ENCODE data around the gene ZNF783. TPM values are rescaled to one million over a fixed set of nuclear protein-coding genes. Genes with fewer than 3 reads are reported as not detected.

The ZNF783 gene
- total and polyA plus RNA-seq, 4 experiments from 2014 or later, result 2.7 to 43.5 (median 25.3) TPM

DNA sequence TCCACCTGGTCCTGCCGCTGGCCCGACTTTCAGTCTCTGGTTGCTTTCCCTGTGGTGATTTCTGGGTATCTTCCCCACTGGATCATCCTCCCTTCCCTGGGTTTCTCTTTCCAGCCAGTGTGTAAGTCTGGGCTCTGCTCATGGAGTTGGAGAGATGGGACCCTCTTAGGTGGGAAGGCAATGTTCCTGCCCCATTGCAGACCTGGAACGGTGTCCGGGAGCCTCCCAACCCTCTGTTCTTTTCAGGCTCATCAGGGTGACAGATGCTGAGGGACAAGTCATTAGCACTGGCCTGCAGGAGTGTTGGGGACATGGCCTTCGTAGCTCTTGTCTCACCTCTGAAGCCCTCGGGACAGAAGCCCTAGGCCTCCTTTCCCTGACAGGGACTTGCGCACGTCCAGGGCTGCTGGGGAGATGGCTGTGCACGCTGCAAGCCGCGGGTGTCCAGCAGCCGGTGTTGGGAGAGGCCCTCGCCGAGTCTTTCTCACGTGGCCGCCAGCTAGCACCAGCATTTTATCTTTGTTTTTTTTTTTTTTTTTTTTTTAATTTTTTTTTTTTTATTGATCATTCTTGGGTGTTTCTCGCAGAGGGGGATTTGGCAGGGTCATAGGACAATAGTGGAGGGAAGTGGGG lies 17.2 kb downstream of the ZNF783 start:
- intact Hi-C loops (cut with micrococcal nuclease), result no loop called here
- Mint-ChIP-seq H3K4me3 (no peak overlapping the region), H3K4me1 (peaks cover 5 to 12% (median 9%) of the 10 kb centered on the region in 4 donors), H3K27me3 (no peaks in the 10 kb centered on the region), H3K36me3 (peaks cover 33 to 48% of the 10 kb centered on the region in 2 donors), H3K9me3 (peaks cover 0 to 2% (median 0%) of the 10 kb centered on the region in 8 donors), H3K27ac (peak overlapping the region in 1 of 7 donors; percentile 42)
- H3K4me3 ChIP-seq (ENCODE audit: low read length in 2 of 2), result no peak overlapping the region
- ChIA-PET CTCF (ENCODE audit: partially characterized antibody) (no interaction called here), POLR2A (ENCODE audit: partially characterized antibody) (no interaction called here)
- no peak overlapping the region for H3K27ac ChIP-seq (ENCODE audit: low read depth, low read length)
- no peaks in the 10 kb centered on the region for H3K9me3 ChIP-seq (ENCODE audit: control insufficient read depth in 1 of 2, low read length in 2 of 2)
- H3K4me1 ChIP-seq (ENCODE audit: insufficient read depth, low read length), result peaks cover 7% of the 10 kb centered on the region
- H3K27me3 ChIP-seq (ENCODE audit: insufficient read depth, low read length), result no peaks in the 10 kb centered on the region
- DNase-seq, result no peak
- peaks cover 18% of the 10 kb centered on the region for H3K36me3 ChIP-seq (ENCODE audit: insufficient read depth, low read length)

DNA sequence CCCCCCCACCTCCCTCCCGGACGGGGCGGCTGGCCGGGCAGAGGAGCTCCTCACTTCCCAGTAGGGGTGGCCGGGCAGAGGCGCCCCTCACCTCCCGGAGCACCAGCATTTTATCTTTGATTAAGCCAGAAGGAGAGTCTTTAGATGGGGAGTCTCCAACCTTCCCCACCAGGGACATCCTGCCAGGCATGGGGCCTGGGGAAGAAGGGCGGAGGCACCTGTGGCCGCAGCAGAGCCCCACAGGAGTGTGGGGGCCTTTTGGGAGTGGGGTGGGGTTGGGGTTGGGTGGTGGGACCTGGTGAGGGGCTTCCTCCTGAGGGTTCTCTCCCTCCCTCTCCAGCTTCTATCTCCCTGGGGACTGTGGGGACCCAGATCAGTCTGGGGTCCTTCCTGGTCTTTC lies 18.2 kb downstream of the ZNF783 start:
- DNase-seq, result no peak
- H3K27me3 ChIP-seq (ENCODE audit: insufficient read depth, low read length), result no peaks in the 10 kb centered on the region
- ChIA-PET POLR2A (ENCODE audit: partially characterized antibody) (no interaction called here), CTCF (ENCODE audit: partially characterized antibody) (no interaction called here)
- H3K4me1 ChIP-seq (ENCODE audit: insufficient read depth, low read length), result peaks cover 14% of the 10 kb centered on the region
- no peak overlapping the region for H3K27ac ChIP-seq (ENCODE audit: low read depth, low read length)
- Mint-ChIP-seq H3K27ac (no peak overlapping the region), H3K27me3 (no peaks in the 10 kb centered on the region), H3K9me3 (no peaks in the 10 kb centered on the region), H3K4me1 (peaks cover 9 to 21% (median 16%) of the 10 kb centered on the region in 4 donors), H3K4me3 (no peak overlapping the region), H3K36me3 (peaks cover 25 to 44% of the 10 kb centered on the region in 2 donors)
- intact Hi-C loops (cut with micrococcal nuclease), result no loop called here
- no peaks in the 10 kb centered on the region for H3K9me3 ChIP-seq (ENCODE audit: control insufficient read depth in 1 of 2, low read length in 2 of 2)
- peaks cover 18% of the 10 kb centered on the region for H3K36me3 ChIP-seq (ENCODE audit: insufficient read depth, low read length)
- H3K4me3 ChIP-seq (ENCODE audit: low read length in 2 of 2), result no peak overlapping the region

DNA sequence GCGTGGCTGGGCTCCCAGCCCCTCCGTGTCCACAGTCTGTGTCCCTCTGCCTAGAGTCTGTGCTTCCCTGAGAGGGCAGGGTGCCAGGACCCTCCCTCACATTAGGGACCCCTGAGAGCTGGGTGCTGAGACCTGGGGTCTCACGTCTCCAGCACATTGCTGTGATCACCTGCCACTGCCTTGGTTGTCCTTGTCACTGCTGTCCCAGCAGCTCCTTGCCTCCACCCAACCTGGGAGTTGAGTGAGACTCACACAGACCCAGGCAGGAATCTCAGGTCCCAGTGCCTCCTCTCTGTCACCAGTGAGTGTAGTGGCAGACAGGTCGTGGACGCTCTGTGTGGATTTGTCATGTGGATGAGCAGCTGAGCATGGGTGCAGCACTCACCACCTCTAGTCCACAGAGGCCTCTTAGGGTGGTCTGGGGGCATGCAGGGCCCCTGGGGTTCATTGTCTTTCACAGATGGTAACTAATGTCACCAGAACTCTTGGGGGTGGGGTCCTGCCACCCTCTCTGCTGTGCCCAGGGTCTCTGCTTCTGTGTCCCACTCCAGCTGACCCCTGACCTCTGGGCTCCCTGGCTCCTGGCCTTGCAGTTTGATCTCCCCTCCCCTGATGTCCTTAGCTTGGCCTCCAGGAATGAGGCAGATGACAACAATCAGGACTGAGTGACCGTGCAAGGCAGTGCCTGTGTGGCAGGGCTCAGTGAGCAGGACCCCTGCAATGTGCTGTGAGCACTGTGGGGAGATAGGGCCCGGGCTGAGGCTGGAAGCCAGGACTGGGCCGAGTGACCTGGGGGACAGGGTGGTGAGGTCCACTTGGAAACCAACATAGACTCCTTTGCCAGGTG lies 18.9 kb downstream of the ZNF783 start:
- peaks cover 18% of the 10 kb centered on the region for H3K36me3 ChIP-seq (ENCODE audit: insufficient read depth, low read length)
- no peak overlapping the region for H3K27ac ChIP-seq (ENCODE audit: low read depth, low read length)
- CTCF ChIA-PET (ENCODE audit: partially characterized antibody), result no interaction called here
- Mint-ChIP-seq H3K4me1 (peaks cover 13 to 27% (median 22%) of the 10 kb centered on the region in 4 donors), H3K27ac (peak overlapping the region in 3 of 7 donors; percentile 13 to 58 (median 22)), H3K36me3 (peaks cover 24 to 42% of the 10 kb centered on the region in 2 donors), H3K27me3 (no peaks in the 10 kb centered on the region), H3K9me3 (no peaks in the 10 kb centered on the region), H3K4me3 (no peak overlapping the region)
- intact Hi-C loops (cut with micrococcal nuclease), result no loop called here
- H3K9me3 ChIP-seq (ENCODE audit: control insufficient read depth in 1 of 2, low read length in 2 of 2), result no peaks in the 10 kb centered on the region
- H3K4me3 ChIP-seq (ENCODE audit: low read length in 2 of 2), result no peak overlapping the region
- POLR2A ChIA-PET (ENCODE audit: partially characterized antibody), result no interaction called here
- H3K27me3 ChIP-seq (ENCODE audit: insufficient read depth, low read length), result no peaks in the 10 kb centered on the region
- DNase-seq, result no peak
- peaks cover 20% of the 10 kb centered on the region for H3K4me1 ChIP-seq (ENCODE audit: insufficient read depth, low read length)

DNA sequence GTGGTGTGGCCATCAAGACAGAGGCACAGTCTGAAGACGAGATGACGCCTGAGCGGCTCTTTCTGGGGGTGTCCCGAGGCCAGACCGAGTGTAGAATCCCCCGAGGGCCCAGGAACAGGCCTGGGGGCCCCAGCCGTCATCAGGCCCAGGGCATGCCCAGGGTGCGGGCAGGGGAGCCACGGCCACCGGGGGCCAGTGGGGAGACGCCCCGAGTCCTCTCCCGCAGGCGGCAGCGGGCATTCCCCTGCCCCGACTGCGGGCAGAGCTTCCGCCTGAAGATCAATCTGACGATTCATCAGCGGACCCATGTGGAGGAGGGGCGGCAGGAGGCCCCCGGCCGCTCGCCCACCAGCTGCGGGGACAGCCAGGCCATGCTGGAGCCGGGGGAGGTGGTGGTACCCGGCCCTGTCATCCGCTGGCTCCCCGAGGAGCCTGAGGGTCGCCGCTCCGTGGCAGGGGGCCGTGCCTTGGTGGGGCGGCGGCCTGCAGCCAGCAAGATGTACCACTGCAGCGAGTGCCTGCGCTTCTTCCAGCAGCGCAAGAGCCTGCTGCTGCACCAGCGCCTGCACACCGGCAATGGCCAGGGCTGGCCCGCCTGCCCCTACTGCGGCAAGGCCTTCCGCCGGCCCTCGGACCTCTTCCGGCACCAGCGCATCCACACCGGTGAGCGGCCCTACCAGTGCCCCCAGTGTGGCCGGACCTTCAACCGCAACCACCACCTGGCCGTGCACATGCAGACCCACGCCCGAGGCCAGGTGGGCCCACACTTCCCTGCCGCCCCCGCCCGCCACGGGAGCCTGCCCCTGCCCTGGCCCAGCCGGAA lies 19.7 kb downstream of the ZNF783 start:
- Histone ChIP-seq H3K9me3 (ENCODE audit: control insufficient read depth in 1 of 2, low read length in 2 of 2) (no peaks in the 10 kb centered on the region), H3K4me3 (ENCODE audit: low read length in 2 of 2) (no peak overlapping the region), H3K27me3 (ENCODE audit: insufficient read depth, low read length) (no peaks in the 10 kb centered on the region), H3K36me3 (ENCODE audit: insufficient read depth, low read length) (peaks cover 18% of the 10 kb centered on the region), H3K4me1 (ENCODE audit: insufficient read depth, low read length) (peaks cover 29% of the 10 kb centered on the region), H3K27ac (ENCODE audit: low read depth, low read length) (no peak overlapping the region)
- no peak for DNase-seq
- ChIA-PET POLR2A (ENCODE audit: partially characterized antibody) (no interaction called here), CTCF (ENCODE audit: partially characterized antibody) (no interaction called here)
- intact Hi-C loops (cut with micrococcal nuclease), result no loop called here
- Mint-ChIP-seq H3K4me1 (peaks cover 18 to 36% (median 28%) of the 10 kb centered on the region in 4 donors), H3K9me3 (no peaks in the 10 kb centered on the region), H3K27me3 (no peaks in the 10 kb centered on the region), H3K36me3 (peaks cover 21 to 37% of the 10 kb centered on the region in 2 donors), H3K4me3 (no peak overlapping the region), H3K27ac (peak overlapping the region in 2 of 7 donors; percentile 13 to 58)

DNA sequence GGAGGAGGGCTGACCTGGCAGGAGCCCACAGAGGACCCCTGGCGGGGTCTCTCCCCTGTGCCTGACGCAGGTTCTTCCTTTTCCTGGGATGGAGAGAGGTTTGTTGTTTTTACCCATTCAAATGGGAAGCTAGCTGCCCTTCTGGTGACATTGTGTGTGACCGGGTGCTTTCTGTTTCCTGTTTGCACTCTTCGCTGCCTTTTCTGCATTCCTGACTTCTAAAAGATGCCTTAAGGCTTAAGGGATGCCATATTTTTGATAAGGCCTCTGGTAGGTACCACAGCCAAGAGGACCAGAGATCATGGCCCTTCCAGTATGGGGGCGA lies 20.3 kb downstream of the ZNF783 start:
- DNase-seq, result no peak
- Mint-ChIP-seq H3K9me3 (no peaks in the 10 kb centered on the region), H3K36me3 (peaks cover 21 to 34% of the 10 kb centered on the region in 2 donors), H3K4me3 (peak overlapping the region in 2 of 8 donors; percentile 17 to 21), H3K27me3 (no peaks in the 10 kb centered on the region), H3K4me1 (peaks cover 23 to 41% (median 33%) of the 10 kb centered on the region in 4 donors), H3K27ac (peak overlapping the region in 6 of 7 donors; percentile 38 to 77 (median 62))
- Histone ChIP-seq H3K4me1 (ENCODE audit: insufficient read depth, low read length) (peaks cover 34% of the 10 kb centered on the region), H3K36me3 (ENCODE audit: insufficient read depth, low read length) (peaks cover 18% of the 10 kb centered on the region), H3K27me3 (ENCODE audit: insufficient read depth, low read length) (no peaks in the 10 kb centered on the region), H3K27ac (ENCODE audit: low read depth, low read length) (no peak overlapping the region), H3K4me3 (ENCODE audit: low read length in 2 of 2) (no peak overlapping the region), H3K9me3 (ENCODE audit: control insufficient read depth in 1 of 2, low read length in 2 of 2) (no peaks in the 10 kb centered on the region)
- CTCF ChIA-PET (ENCODE audit: partially characterized antibody), result no interaction called here
- intact Hi-C loops (cut with micrococcal nuclease), result no loop called here
- POLR2A ChIA-PET (ENCODE audit: partially characterized antibody), result interaction anchor here (0.9 kb wide), 1 partner anchor 20 kb away, joined by 5 read pairs; the partner anchor contains the start of gene ZNF783

DNA sequence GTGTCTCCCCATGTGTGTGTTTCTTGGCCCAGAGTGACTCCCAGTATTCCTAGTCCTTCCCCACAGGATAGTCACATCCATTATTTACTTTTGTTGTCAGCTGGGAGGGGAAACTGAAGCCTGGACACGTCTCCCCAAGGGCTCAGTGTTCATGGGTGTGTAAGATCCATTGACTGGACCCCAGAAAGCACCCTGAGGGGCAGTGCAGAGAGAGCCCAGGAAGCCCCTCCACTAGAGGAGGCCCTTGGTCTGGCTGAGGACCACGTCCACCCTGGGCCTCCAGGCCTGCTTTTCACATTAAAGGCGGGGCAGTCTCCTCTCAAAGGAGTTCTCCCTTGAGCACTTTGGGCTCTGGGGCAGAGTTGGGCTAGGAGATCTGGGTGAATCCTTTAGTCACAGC lies 21.3 kb downstream of the ZNF783 start:
- H3K4me3 Mint-ChIP-seq, result no peak overlapping the region
- Histone ChIP-seq H3K27me3 (ENCODE audit: insufficient read depth, low read length) (no peaks in the 10 kb centered on the region), H3K9me3 (ENCODE audit: control insufficient read depth in 1 of 2, low read length in 2 of 2) (no peaks in the 10 kb centered on the region), H3K36me3 (ENCODE audit: insufficient read depth, low read length) (peaks cover 12% of the 10 kb centered on the region), H3K27ac (ENCODE audit: low read depth, low read length) (peak overlapping the region; percentile 57), H3K4me1 (ENCODE audit: insufficient read depth, low read length) (peaks cover 38% of the 10 kb centered on the region), H3K4me3 (ENCODE audit: low read length in 2 of 2) (no peak overlapping the region)
- intact Hi-C loops (cut with micrococcal nuclease), result no loop called here
- H3K9me3 Mint-ChIP-seq, result no peaks in the 10 kb centered on the region
- H3K27ac Mint-ChIP-seq, result peak overlapping the region in 5 of 7 donors; percentile 41 to 93 (median 53)
- no peaks in the 10 kb centered on the region for H3K27me3 Mint-ChIP-seq
- DNase-seq, result no peak
- ChIA-PET POLR2A (ENCODE audit: partially characterized antibody) (interaction anchor here (1.3 to 3.6 kb wide), 2 partner anchors 13 to 20 kb away, joined by 3 to 102 read pairs; partner anchors contain the start of gene ZNF783), CTCF (ENCODE audit: partially characterized antibody) (interaction anchor here (1.2 to 3.8 kb wide), 4 partner anchors 22 to 175 kb away, joined by 3 to 63 read pairs (median 7); partner anchors contain the start of genes ZNF282 and ZNF783)
- H3K36me3 Mint-ChIP-seq, result peaks cover 16 to 26% of the 10 kb centered on the region in 2 donors
- peaks cover 26 to 52% (median 40%) of the 10 kb centered on the region in 4 donors for H3K4me1 Mint-ChIP-seq
